CD4-positive, CD25-positive, alpha-beta regulatory T cell (primary cell): ENCODE measurements around the gene KAT2B. TPM values are rescaled to one million over a fixed set of nuclear protein-coding genes. Genes with fewer than 3 reads are reported as not detected.
A peak's percentile ranks its signal among the peaks of the same experiment; 100 is the strongest.

Experiments
- ATAC-seq, 2 donors: fragments of 150-1000 bp; cut with Tn5 transposase; one replicate each; pipeline ENCODE4 v1.10.0; 2021; ENCODE audit warnings: low read depth in 2 of 2, moderate number of reproducible peaks in 2 of 2, moderate library complexity in 1 of 2
- DNase-seq, 3 donors: peaks; one replicate each; pipeline versions ENCODE4 v3.0.0 to v3.0.0-alpha.2; 2012 to 2022; ENCODE audit warnings: mixed read lengths in 1 of 3
- H3K27ac ChIP-seq: one replicate; pipeline ENCODE4 v1.7.0; 2013; ENCODE audit warnings: mild to moderate bottlenecking, low read length; ENCODE audit not compliant: insufficient read depth, poor library complexity, severe bottlenecking
- H3K27me3 ChIP-seq: one replicate; pipeline ENCODE4 v1.7.0; 2013; ENCODE audit warnings: low read length; ENCODE audit not compliant: control insufficient read depth, insufficient read depth
- H3K36me3 ChIP-seq: one replicate; pipeline ENCODE4 v1.7.0; 2013; ENCODE audit warnings: mild to moderate bottlenecking, low read length, moderate library complexity; ENCODE audit not compliant: control insufficient read depth, insufficient read depth
- H3K4me1 ChIP-seq: 2 replicates; pipeline ENCODE4 v1.7.0; 2013; ENCODE audit warnings: mild to moderate bottlenecking, low read length; ENCODE audit not compliant: insufficient read depth, control insufficient read depth, poor library complexity, severe bottlenecking
- H3K4me3 ChIP-seq: one replicate; pipeline ENCODE4 v1.7.0; 2013; ENCODE audit warnings: low read depth, mild to moderate bottlenecking, low read length, moderate library complexity
- H3K9me3 ChIP-seq, 2 experiments: 1 replicate in 1 of 2; 2 replicates in 1 of 2; pipeline ENCODE4 v1.7.0; 2013; ENCODE audit warnings: low read length in 2 of 2, mild to moderate bottlenecking in 1 of 2, moderate library complexity in 1 of 2; ENCODE audit not compliant: control insufficient read depth in 2 of 2
- H3K27ac Mint-ChIP-seq, 3 donors: one replicate each; pipeline ENCODE4 v1.8.0; 2020 to 2022; ENCODE audit warnings: mild to moderate bottlenecking in 3 of 3, mixed read lengths in 3 of 3, moderate library complexity in 2 of 3
- H3K27me3 Mint-ChIP-seq: one replicate; pipeline ENCODE4 v1.8.0; 2022; ENCODE audit warnings: mild to moderate bottlenecking, mixed read lengths
- H3K36me3 Mint-ChIP-seq: one replicate; pipeline ENCODE4 v1.8.0; 2020; ENCODE audit warnings: mixed read lengths
- H3K4me1 Mint-ChIP-seq, 4 donors: one replicate each; pipeline ENCODE4 v1.8.0; 2020 to 2022; ENCODE audit warnings: mixed read lengths in 4 of 4, mild to moderate bottlenecking in 1 of 4
- H3K4me3 Mint-ChIP-seq, 4 donors: one replicate each; pipeline ENCODE4 v1.8.0; 2020 to 2022; ENCODE audit warnings: mild to moderate bottlenecking in 4 of 4, mixed read lengths in 4 of 4, moderate library complexity in 3 of 4
- H3K9me3 Mint-ChIP-seq, 7 donors: one replicate each; pipeline ENCODE4 v1.8.0; 2020 to 2022; ENCODE audit warnings: mixed read lengths in 7 of 7, mild to moderate bottlenecking in 3 of 7, moderate library complexity in 2 of 7
- polyA plus RNA-seq, 4 donors: library from polyadenylated mRNA; unstranded; fragments of 300-500 nt; fragmentation: Illumina TruSeq; gene quantifications; one replicate each; pipeline ENCODE4 v1.2.3, GENCODE V29; 2021
- total RNA-seq: library from RNA; stranded (reverse); gene quantifications from one replicate; pipeline ENCODE4 v1.2.3, GENCODE V29; 2022

KAT2B gene
- total and polyA plus RNA-seq, 5 donors from 2014 or later = 5.7 to 185 (median 8.7) TPM

GRCh38 chr3:20054549-20054987 lies 14.3 kb downstream of the KAT2B start:
- Histone ChIP-seq H3K4me3 (peak overlapping the region; percentile 80), H3K27me3 (no peaks in the 10 kb centered on the region), H3K9me3 (no peaks in the 10 kb centered on the region), H3K27ac (peak overlapping the region; percentile 78), H3K4me1 (peaks cover 52% of the 10 kb centered on the region), H3K36me3 (peaks cover under 1% of the 10 kb centered on the region)
- DNase-seq = peak; percentile 47 to 89 (median 51)
- H3K27me3 Mint-ChIP-seq = no peaks in the 10 kb centered on the region
- H3K36me3 Mint-ChIP-seq = no peaks in the 10 kb centered on the region
- ATAC-seq = peak; percentile 92 to 93
- peak overlapping the region in 1 of 3 donors; percentile 2 for H3K27ac Mint-ChIP-seq
- no peaks in the 10 kb centered on the region for H3K9me3 Mint-ChIP-seq
- H3K4me3 Mint-ChIP-seq = no peak overlapping the region
- peaks cover 15 to 41% (median 31%) of the 10 kb centered on the region in 4 donors for H3K4me1 Mint-ChIP-seq

- no peak overlapping the region for H3K27ac Mint-ChIP-seq
- Histone ChIP-seq H3K27ac (peak overlapping the region; percentile 78), H3K27me3 (no peaks in the 10 kb centered on the region), H3K36me3 (no peaks in the 10 kb centered on the region), H3K4me3 (peak overlapping the region; percentile 80), H3K9me3 (no peaks in the 10 kb centered on the region), H3K4me1 (peaks cover 52% of the 10 kb centered on the region)
- DNase-seq = no peak
- H3K27me3 Mint-ChIP-seq = no peaks in the 10 kb centered on the region
- H3K4me3 Mint-ChIP-seq = no peak overlapping the region
- H3K4me1 Mint-ChIP-seq = peaks cover 18 to 41% (median 32%) of the 10 kb centered on the region in 4 donors
- peak in 1 of 2 donors; percentile 3 for ATAC-seq
- H3K9me3 Mint-ChIP-seq = peaks cover 0 to 3% (median 0%) of the 10 kb centered on the region in 7 donors
- H3K36me3 Mint-ChIP-seq = peaks cover 6% of the 10 kb centered on the region
These were observed 15.0 kb downstream of the KAT2B start for GRCh38 chr3:20055020-20055775.

GRCh38 chr3:20055842-20056241 lies 15.6 kb downstream of the KAT2B start:
- peak overlapping the region; percentile 78 for H3K27ac ChIP-seq
- no peaks in the 10 kb centered on the region for H3K36me3 ChIP-seq
- H3K9me3 Mint-ChIP-seq = peaks cover 0 to 3% (median 0%) of the 10 kb centered on the region in 7 donors
- no peak for DNase-seq
- H3K9me3 ChIP-seq = no peaks in the 10 kb centered on the region
- ATAC-seq = no peak
- H3K27ac Mint-ChIP-seq = no peak overlapping the region
- H3K4me3 Mint-ChIP-seq = no peak overlapping the region
- peaks cover 6% of the 10 kb centered on the region for H3K36me3 Mint-ChIP-seq
- no peaks in the 10 kb centered on the region for H3K27me3 ChIP-seq
- peaks cover 15 to 40% (median 29%) of the 10 kb centered on the region in 4 donors for H3K4me1 Mint-ChIP-seq
- no peaks in the 10 kb centered on the region for H3K27me3 Mint-ChIP-seq
- H3K4me3 ChIP-seq = peak overlapping the region; percentile 80
- peaks cover 49% of the 10 kb centered on the region for H3K4me1 ChIP-seq

- no peaks in the 10 kb centered on the region for H3K9me3 ChIP-seq
- peak in 1 of 3 donors; percentile 60 for DNase-seq
- no peaks in the 10 kb centered on the region for H3K27me3 ChIP-seq
- peak overlapping the region; percentile 78 for H3K27ac ChIP-seq
- H3K4me1 ChIP-seq = peaks cover 45% of the 10 kb centered on the region
- no peaks in the 10 kb centered on the region for H3K27me3 Mint-ChIP-seq
- peaks cover 0 to 3% (median 0%) of the 10 kb centered on the region in 7 donors for H3K9me3 Mint-ChIP-seq
- H3K36me3 ChIP-seq = no peaks in the 10 kb centered on the region
- peaks cover 17 to 36% (median 25%) of the 10 kb centered on the region in 4 donors for H3K4me1 Mint-ChIP-seq
- ATAC-seq = no peak
- H3K36me3 Mint-ChIP-seq = peaks cover 6% of the 10 kb centered on the region
- H3K4me3 ChIP-seq = peak overlapping the region; percentile 80
- peak overlapping the region in 1 of 3 donors; percentile 18 for H3K27ac Mint-ChIP-seq
- H3K4me3 Mint-ChIP-seq = no peak overlapping the region
These were observed 16.7 kb downstream of the KAT2B start for GRCh38 chr3:20056725-20057611.

GRCh38 chr3:20057612-20058180 lies 17.4 kb downstream of the KAT2B start:
- Mint-ChIP-seq H3K27me3 (no peaks in the 10 kb centered on the region), H3K36me3 (peaks cover 6% of the 10 kb centered on the region), H3K4me1 (peaks cover 12 to 32% (median 24%) of the 10 kb centered on the region in 4 donors), H3K9me3 (peaks cover 0 to 3% (median 0%) of the 10 kb centered on the region in 7 donors), H3K4me3 (peak overlapping the region in 2 of 4 donors; percentile 22 to 29), H3K27ac (peak overlapping the region in 1 of 3 donors; percentile 18)
- no peak for DNase-seq
- Histone ChIP-seq H3K36me3 (no peaks in the 10 kb centered on the region), H3K4me3 (peak overlapping the region; percentile 80), H3K27me3 (no peaks in the 10 kb centered on the region), H3K27ac (peak overlapping the region; percentile 51), H3K4me1 (peaks cover 48% of the 10 kb centered on the region), H3K9me3 (no peaks in the 10 kb centered on the region)
- no peak for ATAC-seq

- Histone ChIP-seq H3K4me3 (no peak overlapping the region), H3K27me3 (no peaks in the 10 kb centered on the region), H3K36me3 (no peaks in the 10 kb centered on the region), H3K4me1 (peaks cover 43% of the 10 kb centered on the region), H3K27ac (no peak overlapping the region), H3K9me3 (no peaks in the 10 kb centered on the region)
- Mint-ChIP-seq H3K9me3 (peaks cover 0 to 3% (median 0%) of the 10 kb centered on the region in 7 donors), H3K27me3 (no peaks in the 10 kb centered on the region), H3K27ac (peak overlapping the region in 2 of 3 donors; percentile 51 to 80), H3K4me3 (peak overlapping the region in 3 of 4 donors; percentile 5 to 58 (median 24)), H3K36me3 (peaks cover 6% of the 10 kb centered on the region), H3K4me1 (peaks cover 22 to 47% (median 40%) of the 10 kb centered on the region in 4 donors)
- DNase-seq (no peak), ATAC-seq (no peak)
These were observed 19.7 kb downstream of the KAT2B start for GRCh38 chr3:20059929-20060328.

GRCh38 chr3:20060974-20061685 lies 20.9 kb downstream of the KAT2B start:
- Mint-ChIP-seq H3K4me3 (peak overlapping the region; percentile 8 to 59 (median 30)), H3K9me3 (peaks cover 0 to 3% (median 0%) of the 10 kb centered on the region in 7 donors), H3K27ac (peak overlapping the region; percentile 9 to 87 (median 61)), H3K36me3 (peaks cover 9% of the 10 kb centered on the region), H3K4me1 (peaks cover 28 to 59% (median 51%) of the 10 kb centered on the region in 4 donors), H3K27me3 (no peaks in the 10 kb centered on the region)
- no peak for ATAC-seq
- peaks cover 31% of the 10 kb centered on the region for H3K4me1 ChIP-seq
- H3K27ac ChIP-seq = peak overlapping the region; percentile 63
- peaks cover 1% of the 10 kb centered on the region for H3K36me3 ChIP-seq
- H3K9me3 ChIP-seq = no peaks in the 10 kb centered on the region
- peak overlapping the region; percentile 71 for H3K4me3 ChIP-seq
- peak in 1 of 3 donors; percentile 51 for DNase-seq
- H3K27me3 ChIP-seq = no peaks in the 10 kb centered on the region
